ENCODE data around the gene ARFGAP2. TPM values are rescaled to one million over a fixed set of nuclear protein-coding genes. Genes with fewer than 3 reads are reported as not detected.

ARFGAP2 gene
- total and polyA plus RNA-seq, 8 donors: 40.1 to 78.9 (median 63.3) TPM

DNA sequence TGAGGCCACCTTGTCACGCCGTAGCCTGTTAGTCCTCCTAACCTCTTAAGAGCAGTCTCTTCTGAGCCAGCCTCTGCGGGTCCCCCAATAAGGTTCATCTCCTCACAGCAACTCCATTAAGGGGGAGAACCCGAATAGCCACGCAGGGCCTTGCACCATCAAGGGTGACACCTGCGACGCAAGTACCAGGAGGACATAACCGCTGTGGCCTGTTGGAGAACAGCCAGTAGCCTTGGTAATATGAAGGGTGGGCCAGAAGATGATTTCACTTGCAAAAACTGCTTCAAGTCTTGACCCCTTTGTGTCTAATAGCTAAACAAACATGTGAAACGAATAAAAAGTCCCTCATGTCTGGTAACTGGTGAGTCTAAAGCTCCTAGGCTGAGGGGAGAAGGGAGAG lies 14.8 kb downstream of the ARFGAP2 start:
- intact Hi-C loops (cut with DNase I): loop anchor here (2.0 to 10.0 kb wide), 3 partner anchors 273 to 277 kb away; no protein-coding TSS in a partner anchor

GRCh38 chr11:47161134-47161854 lies 15.4 kb downstream of the ARFGAP2 start:
- TF ChIP-seq, protein P1, sequence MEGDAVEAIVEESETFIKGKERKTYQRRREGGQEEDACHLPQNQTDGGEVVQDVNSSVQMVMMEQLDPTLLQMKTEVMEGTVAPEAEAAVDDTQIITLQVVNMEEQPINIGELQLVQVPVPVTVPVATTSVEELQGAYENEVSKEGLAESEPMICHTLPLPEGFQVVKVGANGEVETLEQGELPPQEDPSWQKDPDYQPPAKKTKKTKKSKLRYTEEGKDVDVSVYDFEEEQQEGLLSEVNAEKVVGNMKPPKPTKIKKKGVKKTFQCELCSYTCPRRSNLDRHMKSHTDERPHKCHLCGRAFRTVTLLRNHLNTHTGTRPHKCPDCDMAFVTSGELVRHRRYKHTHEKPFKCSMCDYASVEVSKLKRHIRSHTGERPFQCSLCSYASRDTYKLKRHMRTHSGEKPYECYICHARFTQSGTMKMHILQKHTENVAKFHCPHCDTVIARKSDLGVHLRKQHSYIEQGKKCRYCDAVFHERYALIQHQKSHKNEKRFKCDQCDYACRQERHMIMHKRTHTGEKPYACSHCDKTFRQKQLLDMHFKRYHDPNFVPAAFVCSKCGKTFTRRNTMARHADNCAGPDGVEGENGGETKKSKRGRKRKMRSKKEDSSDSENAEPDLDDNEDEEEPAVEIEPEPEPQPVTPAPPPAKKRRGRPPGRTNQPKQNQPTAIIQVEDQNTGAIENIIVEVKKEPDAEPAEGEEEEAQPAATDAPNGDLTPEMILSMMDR (IDR thresholded peaks at IDR 0.05): peak; percentile 56 to 70 (median 68)
- peak; percentile 72 to 87 (median 80) for ATAC-seq
- H3K9me3 ChIP-seq: no peaks in the 10 kb centered on the region
- peak in 5 of 6 donors; percentile 55 to 85 (median 76) for DNase-seq
- 45 to 46% methylated on average over 14 of the region's 14 CpGs for WGBS, 2 donors
- no peak for FAIRE-seq
- H3K36me3 ChIP-seq: peaks cover 6 to 24% (median 19%) of the 10 kb centered on the region in 3 donors
- H3K27me3 ChIP-seq: no peaks in the 10 kb centered on the region
- peaks cover 0 to 3% (median 0%) of the 10 kb centered on the region in 3 donors for H3K4me1 ChIP-seq
- no peak overlapping the region for H3K27ac ChIP-seq
- no peak overlapping the region for H3K4me3 ChIP-seq
- intact Hi-C loops (cut with DNase I): loop anchor here in 2 of 3 donors (5.0 to 10.0 kb wide), 2 partner anchors 274 to 276 kb away; no protein-coding TSS in a partner anchor

More for the DNA sequence above, 14.8 kb downstream of the ARFGAP2 start:
- no peak overlapping the region for H3K27ac ChIP-seq
- H3K36me3 ChIP-seq: peaks cover 12 to 30% (median 25%) of the 10 kb centered on the region in 3 donors
- no peaks in the 10 kb centered on the region for H3K9me3 ChIP-seq
- DNase-seq (no peak), ATAC-seq (no peak), FAIRE-seq (no peak)
- TF ChIP-seq, protein P1 (IDR thresholded peaks at IDR 0.05): no peak
- peaks cover 0 to 3% (median 0%) of the 10 kb centered on the region in 3 donors for H3K4me1 ChIP-seq
- no peaks in the 10 kb centered on the region for H3K27me3 ChIP-seq
- 40 to 44% methylated on average over 9 of the region's 9 CpGs for WGBS, 2 donors
- no peak overlapping the region for H3K4me3 ChIP-seq

GRCh38 chr11:47160753-47161133 lies 15.9 kb downstream of the ARFGAP2 start:
- DNase-seq: no peak
- 84 to 90% methylated on average over 5 of the region's 5 CpGs for WGBS, 2 donors
- intact Hi-C loops (cut with DNase I): loop anchor here in 2 of 3 donors (5.0 to 10.0 kb wide), 2 partner anchors 273 to 276 kb away; no protein-coding TSS in a partner anchor
- FAIRE-seq: no peak
- no peak overlapping the region for H3K4me3 ChIP-seq
- H3K9me3 ChIP-seq: no peaks in the 10 kb centered on the region
- H3K36me3 ChIP-seq: peaks cover under 1 to 19% (median 13%) of the 10 kb centered on the region in 3 donors
- peaks cover 0 to 3% (median 0%) of the 10 kb centered on the region in 3 donors for H3K4me1 ChIP-seq
- no peak overlapping the region for H3K27ac ChIP-seq
- H3K27me3 ChIP-seq: no peaks in the 10 kb centered on the region
- ATAC-seq: peak in 1 of 4 donors; percentile 2
- TF ChIP-seq, protein P1 (IDR thresholded peaks at IDR 0.05): no peak

DNA sequence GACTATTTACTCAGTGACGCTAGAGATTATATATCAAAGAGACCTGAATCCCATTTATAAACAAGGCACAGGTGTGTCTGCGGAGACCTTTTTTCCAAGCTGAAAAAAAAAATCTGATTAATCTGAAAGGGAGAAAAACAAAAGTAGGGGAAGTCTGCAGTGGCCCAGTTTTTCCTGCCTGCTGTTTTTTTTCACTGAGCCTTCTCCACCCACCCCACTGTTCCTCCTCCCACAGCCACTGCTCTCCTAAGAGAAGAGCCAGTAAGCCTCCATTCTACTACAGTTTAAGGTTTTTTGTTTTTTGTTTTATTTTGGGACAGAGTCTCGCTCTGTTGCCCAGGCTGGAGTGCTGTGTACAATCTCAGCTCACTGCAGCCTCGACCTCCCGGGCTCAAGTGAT lies 18.4 kb downstream of the ARFGAP2 start:
- 48 to 54% methylated on average over 5 of the region's 5 CpGs for WGBS, 2 donors
- intact Hi-C loops (cut with DNase I): loop anchor here in 1 of 3 donors (10.0 kb wide), 1 partner anchor 143 kb away; no protein-coding TSS in a partner anchor
- peak in 3 of 4 donors; percentile 3 to 69 (median 23) for ATAC-seq
- TF ChIP-seq, protein P1 (IDR thresholded peaks at IDR 0.05): no peak
- H3K36me3 ChIP-seq: no peaks in the 10 kb centered on the region
- DNase-seq: peak in 2 of 6 donors; percentile 55 to 59
- no peak for FAIRE-seq
- H3K4me1 ChIP-seq: peaks cover 0 to 10% (median 8%) of the 10 kb centered on the region in 3 donors
- H3K9me3 ChIP-seq: no peaks in the 10 kb centered on the region
- H3K4me3 ChIP-seq: no peak overlapping the region
- no peaks in the 10 kb centered on the region for H3K27me3 ChIP-seq
- H3K27ac ChIP-seq: peak overlapping the region in 1 of 4 donors; percentile 68

Data from pancreas (tissue), 10 donors.